CD4-positive, alpha-beta T cell treated with Interleukin-4 for 1 hour (primary cell): Measurements from ENCODE around the gene RNF130.
"Not testable (repeated sequence)": the region's sequence is repeated elsewhere in the genome, so short reads cannot be mapped to it uniquely, and the experiment has no call there.

Source experiments
- DNase-seq, 2 donors: peaks; one replicate each; pipeline ENCODE4 v3.0.0-alpha.2; 2020 to 2022

The RNF130 gene

DNA sequence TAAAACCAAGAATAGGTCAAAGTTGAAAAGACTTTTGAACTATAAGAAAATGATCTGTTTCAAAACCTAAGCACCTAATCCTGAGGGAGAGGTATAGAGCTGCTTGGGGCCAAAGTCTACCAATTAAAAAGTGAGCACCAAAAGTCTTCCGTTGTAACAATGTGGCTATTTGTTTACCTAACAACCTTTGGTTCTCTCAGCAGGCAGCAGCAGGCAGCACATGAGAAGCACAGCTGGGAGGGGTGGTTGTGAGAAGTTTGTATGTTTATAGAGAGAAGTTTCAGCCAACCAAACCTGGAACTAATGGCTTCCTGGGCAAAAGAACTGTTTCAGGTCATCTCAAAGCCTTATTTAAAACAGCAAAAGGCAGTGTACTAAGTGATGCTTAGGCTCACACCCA is 104.1 kb downstream of the RNF130 start:
- no peak for DNase-seq

GRCh38 chr5:179964015-179964414 is 107.5 kb downstream of the RNF130 start:
- DNase-seq, result no peak

DNA sequence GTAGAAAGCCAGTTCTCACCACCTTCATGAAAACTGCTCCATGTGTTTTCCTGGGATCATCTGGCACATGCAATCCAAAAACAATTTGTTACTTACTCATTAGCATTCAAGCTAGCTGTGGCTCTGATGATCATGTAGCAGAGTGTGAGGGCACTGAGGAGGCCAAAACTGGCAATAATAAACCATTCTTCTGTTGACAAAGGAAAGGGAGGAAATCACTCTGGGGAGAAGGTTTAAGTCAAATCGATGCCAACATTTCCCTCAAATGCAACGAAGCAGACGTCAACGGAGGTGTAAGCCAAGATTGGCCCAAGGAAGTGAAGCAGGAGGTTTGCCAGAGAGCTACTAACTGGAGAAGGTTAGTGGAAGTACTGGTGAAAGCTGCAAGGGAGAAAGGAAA is 108.2 kb downstream of the RNF130 start:
- no peak for DNase-seq

GRCh38 chr5:179960204-179960831 is 111.2 kb downstream of the RNF130 start:
- no peak for DNase-seq

- no peak for DNase-seq
These were observed 111.9 kb downstream of the RNF130 start for GRCh38 chr5:179959641-179960040.

- DNase-seq, result not testable (repeated sequence)
These were observed 112.4 kb downstream of the RNF130 start for GRCh38 chr5:179959118-179959517.

DNA sequence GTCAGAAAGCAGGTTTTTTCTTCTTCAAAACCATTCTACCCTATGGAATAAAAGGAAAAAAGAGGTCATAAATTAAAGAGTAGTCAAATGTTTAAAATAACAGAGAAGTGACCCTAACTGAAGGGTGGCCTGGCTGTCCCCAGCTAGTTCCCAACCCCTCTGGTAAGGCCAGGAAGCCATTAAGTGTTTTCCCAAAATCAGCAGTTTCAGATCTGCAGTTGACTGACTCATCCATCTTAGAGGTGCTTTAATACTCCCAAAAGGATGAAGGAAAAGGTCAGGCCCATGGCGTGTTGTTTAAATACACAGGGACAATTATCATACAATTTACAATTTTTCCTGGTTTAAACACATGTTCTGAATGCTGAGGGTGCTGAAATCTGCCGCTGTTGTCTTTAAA is 115.9 kb downstream of the RNF130 start:
- DNase-seq, result no peak

DNA sequence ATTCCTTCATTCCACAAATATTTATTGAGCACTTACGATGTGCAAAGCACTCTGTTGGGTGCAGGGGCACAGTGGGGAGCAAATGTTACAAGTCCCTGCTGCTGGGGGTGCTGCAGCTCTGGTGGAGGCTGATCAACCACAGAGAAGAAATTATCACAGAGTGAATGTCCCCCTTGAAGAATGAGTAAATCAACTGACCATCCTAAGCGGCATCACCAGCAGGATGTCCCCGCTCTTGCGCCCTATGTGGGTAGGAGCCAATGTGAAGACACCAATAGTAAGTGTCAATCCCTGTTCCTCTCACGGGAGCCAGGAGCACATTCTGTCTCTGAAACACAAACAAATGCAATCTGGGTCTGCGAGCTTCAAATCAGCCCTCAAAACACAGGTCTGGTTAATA is 116.5 kb downstream of the RNF130 start:
- DNase-seq, result no peak

- no peak for DNase-seq
These were observed 117.1 kb downstream of the RNF130 start for GRCh38 chr5:179954434-179954833.

- DNase-seq, result no peak
These were observed 117.6 kb downstream of the RNF130 start for GRCh38 chr5:179953987-179954386.

- no peak for DNase-seq
These were observed 134.4 kb downstream of the RNF130 start for GRCh38 chr5:179936976-179937681.

- DNase-seq, result no peak
These were observed 140.6 kb downstream of the RNF130 start for GRCh38 chr5:179930788-179931473.

- DNase-seq, result no peak
These were observed 143.7 kb downstream of the RNF130 start for GRCh38 chr5:179927824-179928223.

- no peak for DNase-seq
These were observed 144.9 kb downstream of the RNF130 start for GRCh38 chr5:179926657-179927056.

- peak; percentile 13 to 59 for DNase-seq
These were observed 148.1 kb downstream of the RNF130 start for GRCh38 chr5:179923436-179923835.

DNA sequence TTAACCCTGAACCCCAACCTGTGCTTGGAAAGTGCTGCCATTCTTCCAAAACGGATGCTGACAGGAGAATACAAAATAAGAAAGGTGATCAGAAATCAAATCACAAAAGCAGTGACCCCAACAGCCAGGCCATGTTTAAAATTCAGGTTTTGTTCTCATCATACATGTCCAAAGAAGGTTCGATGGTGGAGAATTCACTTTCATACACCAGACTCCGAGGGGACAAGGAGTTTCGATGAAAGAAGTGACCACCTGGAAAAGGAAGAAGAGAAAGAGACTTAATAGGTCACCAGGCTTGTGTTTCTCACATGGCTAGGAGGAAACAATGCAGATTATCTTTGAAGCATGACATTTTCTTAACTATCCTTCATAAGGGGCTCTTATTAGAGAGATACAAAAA is 151.4 kb downstream of the RNF130 start:
- no peak for DNase-seq

DNA sequence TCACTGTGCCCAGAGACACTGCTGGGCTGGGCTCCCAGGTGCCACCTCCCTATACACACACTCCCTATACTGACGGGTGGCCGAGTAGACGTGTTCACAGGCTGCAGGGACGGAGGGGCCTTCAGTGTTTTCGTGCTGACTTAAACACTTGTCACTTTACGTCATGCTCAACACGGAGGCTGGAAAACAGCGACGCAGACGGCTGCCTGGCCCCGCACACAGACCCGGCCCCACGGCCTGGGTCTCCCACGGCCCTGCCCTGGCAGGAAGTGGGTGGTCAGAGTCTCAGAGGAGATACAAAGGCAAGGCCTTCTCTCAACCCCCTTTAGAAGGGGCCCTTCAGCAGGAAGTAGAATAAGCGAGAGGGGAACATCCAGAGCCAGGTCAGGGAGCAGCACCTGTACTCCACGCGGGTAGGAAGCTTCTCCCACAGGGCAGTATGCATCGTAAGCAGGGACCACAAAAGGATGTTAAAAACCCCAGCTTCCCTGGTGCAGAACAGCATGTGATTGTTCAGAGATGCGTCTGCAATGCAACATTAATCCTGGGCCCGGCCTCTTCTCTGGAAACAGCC is 152.0 kb downstream of the RNF130 start:
- DNase-seq, result no peak

- no peak for DNase-seq
These were observed 152.6 kb downstream of the RNF130 start for GRCh38 chr5:179918742-179919486.

DNA sequence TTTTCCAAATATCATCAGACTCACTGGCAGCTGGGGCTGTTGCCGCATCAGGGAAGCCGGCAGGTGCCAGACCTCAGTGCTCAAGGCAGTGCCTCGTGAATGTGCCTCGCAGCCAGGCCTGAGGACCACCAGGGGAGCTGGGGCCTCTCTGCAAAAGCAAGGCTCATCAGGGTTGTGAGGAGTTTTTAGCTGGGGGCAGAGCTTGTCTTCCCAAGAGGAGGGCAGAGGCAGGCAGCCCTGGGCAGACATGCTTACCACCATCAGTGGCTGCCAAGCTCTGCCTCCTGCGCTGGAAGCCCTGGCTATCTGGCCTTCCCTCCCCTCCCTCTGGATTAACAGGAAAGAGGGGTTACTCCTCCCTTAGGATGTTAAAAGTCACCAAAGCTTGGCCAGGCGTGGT is 155.0 kb downstream of the RNF130 start:
- no peak for DNase-seq

DNA sequence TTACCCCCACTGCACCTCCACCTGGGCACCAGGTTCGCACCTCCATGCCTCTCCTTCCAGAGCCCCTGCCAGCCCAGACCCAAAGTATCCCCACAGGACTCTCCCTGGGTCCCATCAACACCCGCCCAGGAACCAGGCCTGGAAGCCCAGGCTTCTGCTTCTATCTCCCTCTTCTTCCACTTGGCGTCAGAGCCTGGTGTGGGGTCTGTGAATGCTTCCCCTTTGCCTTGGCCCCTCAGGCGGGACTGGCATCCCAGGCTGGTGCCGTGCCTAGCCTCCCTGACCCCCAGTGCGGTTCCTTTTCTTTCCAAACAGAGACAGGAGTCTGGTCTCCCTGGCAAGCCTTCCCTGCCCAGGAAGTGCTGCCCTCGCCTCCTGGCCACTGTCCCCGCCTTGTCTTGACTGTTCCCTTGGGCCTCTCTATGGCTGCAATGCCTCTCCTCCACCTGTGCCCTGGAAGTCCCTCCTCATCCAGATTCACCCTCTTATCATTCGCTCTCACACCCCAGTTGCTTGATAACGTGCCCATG is 156.1 kb downstream of the RNF130 start:
- no peak for DNase-seq

DNA sequence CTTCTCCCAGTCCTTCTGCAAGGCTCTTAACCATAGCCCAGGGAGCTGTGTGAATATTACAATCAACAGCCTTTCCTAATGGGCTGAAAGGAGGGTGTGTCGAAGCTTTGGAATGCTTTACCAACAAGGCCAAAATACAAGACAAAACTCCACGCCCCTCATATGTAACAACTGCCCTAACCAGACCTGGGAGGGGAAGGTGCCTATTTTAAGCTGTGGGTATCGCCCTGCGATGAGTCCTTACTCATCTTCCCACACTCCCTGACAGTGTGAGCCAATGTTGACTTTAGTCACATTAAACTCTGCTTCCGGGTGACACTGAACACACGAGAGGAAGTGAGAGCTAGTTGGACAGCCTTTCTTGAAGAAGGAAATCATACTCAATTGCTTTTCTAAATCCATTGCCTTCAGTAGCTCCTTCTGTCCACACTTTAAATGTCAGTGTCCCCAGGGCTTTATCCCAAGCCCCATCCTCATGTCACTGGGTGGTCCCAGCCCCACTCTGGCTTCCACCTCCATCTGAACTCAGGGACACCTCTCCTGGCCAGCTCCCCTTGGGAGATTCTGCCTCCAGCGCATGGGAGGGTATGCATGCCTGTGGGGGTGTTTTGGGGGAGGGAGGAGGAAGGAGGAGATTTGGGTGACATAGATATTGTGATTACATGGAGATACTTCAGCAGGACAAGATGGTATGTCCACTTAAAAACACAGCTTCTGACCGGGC is 157.4 kb downstream of the RNF130 start:
- peak in 1 of 2 donors; percentile 50 for DNase-seq

- DNase-seq, result no peak
These were observed 158.1 kb downstream of the RNF130 start for GRCh38 chr5:179913461-179913860.
